ENCODE results near the gene FMN2.

DNA sequence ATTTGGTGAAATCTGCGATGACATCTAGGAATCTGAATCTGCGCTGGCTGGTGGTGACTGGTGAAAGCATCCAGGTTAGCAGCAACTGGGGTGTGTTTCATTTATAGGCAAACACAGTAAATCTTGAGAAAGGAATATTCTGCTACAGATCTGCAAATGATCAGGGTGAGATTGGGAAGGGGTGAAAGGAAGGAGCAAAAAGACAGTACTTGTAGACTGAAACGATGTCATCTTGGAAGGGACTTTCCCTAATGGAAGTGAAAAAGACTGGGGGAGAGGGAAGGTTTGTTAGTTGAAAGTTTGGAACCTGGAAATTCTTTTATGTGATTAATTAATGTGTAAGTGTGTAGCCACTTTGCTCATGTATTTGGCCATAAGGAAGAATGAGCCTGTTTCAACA lies 228.3 kb downstream of the FMN2 start:
- TF ChIP-seq, protein P1, sequence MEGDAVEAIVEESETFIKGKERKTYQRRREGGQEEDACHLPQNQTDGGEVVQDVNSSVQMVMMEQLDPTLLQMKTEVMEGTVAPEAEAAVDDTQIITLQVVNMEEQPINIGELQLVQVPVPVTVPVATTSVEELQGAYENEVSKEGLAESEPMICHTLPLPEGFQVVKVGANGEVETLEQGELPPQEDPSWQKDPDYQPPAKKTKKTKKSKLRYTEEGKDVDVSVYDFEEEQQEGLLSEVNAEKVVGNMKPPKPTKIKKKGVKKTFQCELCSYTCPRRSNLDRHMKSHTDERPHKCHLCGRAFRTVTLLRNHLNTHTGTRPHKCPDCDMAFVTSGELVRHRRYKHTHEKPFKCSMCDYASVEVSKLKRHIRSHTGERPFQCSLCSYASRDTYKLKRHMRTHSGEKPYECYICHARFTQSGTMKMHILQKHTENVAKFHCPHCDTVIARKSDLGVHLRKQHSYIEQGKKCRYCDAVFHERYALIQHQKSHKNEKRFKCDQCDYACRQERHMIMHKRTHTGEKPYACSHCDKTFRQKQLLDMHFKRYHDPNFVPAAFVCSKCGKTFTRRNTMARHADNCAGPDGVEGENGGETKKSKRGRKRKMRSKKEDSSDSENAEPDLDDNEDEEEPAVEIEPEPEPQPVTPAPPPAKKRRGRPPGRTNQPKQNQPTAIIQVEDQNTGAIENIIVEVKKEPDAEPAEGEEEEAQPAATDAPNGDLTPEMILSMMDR (IDR thresholded peaks at IDR 0.05; ENCODE audit: insufficient read depth, low read length, poor library complexity, severe bottlenecking), result no peak
- no peak for TF ChIP-seq EZH2phosphoT487 (conservative IDR thresholded peaks at IDR 0.05; ENCODE audit: low read length)

Measured in SU-DHL-6 (cell line).